ENCODE measurements around the gene GFM2. TPM values are rescaled to one million over a fixed set of nuclear protein-coding genes. Genes with fewer than 3 reads are reported as not detected.

Gene GFM2
- polyA plus RNA-seq, 1 experiment: 19.3 TPM

- ChIA-PET CTCF (no interaction called here), POLR2A (interaction anchor here (0.6 kb wide), 1 partner anchor 1609 kb away, joined by 10 read pairs; no protein-coding TSS in a partner anchor)
- no peak for DNase-seq (ENCODE audit: low read depth)
- no peak overlapping the region for H3K4me3 ChIP-seq (ENCODE audit: low read depth, low read length)
- H3K36me3 ChIP-seq (ENCODE audit: control insufficient read depth, insufficient read depth, low read length): peaks cover 1% of the 10 kb centered on the region; the same call in 1 of the 2 replicates
- no peaks in the 10 kb centered on the region for H3K27me3 ChIP-seq (ENCODE audit: control insufficient read depth, insufficient read depth, low read length)
- TF ChIP-seq, protein P1, sequence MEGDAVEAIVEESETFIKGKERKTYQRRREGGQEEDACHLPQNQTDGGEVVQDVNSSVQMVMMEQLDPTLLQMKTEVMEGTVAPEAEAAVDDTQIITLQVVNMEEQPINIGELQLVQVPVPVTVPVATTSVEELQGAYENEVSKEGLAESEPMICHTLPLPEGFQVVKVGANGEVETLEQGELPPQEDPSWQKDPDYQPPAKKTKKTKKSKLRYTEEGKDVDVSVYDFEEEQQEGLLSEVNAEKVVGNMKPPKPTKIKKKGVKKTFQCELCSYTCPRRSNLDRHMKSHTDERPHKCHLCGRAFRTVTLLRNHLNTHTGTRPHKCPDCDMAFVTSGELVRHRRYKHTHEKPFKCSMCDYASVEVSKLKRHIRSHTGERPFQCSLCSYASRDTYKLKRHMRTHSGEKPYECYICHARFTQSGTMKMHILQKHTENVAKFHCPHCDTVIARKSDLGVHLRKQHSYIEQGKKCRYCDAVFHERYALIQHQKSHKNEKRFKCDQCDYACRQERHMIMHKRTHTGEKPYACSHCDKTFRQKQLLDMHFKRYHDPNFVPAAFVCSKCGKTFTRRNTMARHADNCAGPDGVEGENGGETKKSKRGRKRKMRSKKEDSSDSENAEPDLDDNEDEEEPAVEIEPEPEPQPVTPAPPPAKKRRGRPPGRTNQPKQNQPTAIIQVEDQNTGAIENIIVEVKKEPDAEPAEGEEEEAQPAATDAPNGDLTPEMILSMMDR (IDR thresholded peaks at IDR 0.05; ENCODE audit: insufficient read depth, low read depth, low read length): no peak
These were observed 5.4 kb upstream of the GFM2 start for GRCh38 chr5:74772359-74772758.

- TF ChIP-seq, protein P1 (IDR thresholded peaks at IDR 0.05; ENCODE audit: insufficient read depth, low read depth, low read length): no peak
- DNase-seq (ENCODE audit: low read depth): no peak
- ChIA-PET CTCF (interaction anchor here (1.0 kb wide), 1 partner anchor 34 kb away, joined by 6 read pairs; no protein-coding TSS in a partner anchor), POLR2A (no interaction called here)
- no peaks in the 10 kb centered on the region for H3K27me3 ChIP-seq (ENCODE audit: control insufficient read depth, insufficient read depth, low read length)
- H3K4me3 ChIP-seq (ENCODE audit: low read depth, low read length): peak overlapping the region; percentile 95
- H3K36me3 ChIP-seq (ENCODE audit: control insufficient read depth, insufficient read depth, low read length): no peaks in the 10 kb centered on the region
These were observed 629 bp upstream of the GFM2 start for GRCh38 chr5:74767579-74767913.

- Histone ChIP-seq H3K4me3 (ENCODE audit: low read depth, low read length) (peak overlapping the region; percentile 95), H3K36me3 (ENCODE audit: control insufficient read depth, insufficient read depth, low read length) (no peaks in the 10 kb centered on the region), H3K27me3 (ENCODE audit: control insufficient read depth, insufficient read depth, low read length) (no peaks in the 10 kb centered on the region)
- ChIA-PET CTCF (interaction anchor here (0.9 to 1.3 kb wide), 7 partner anchors 27 to 152 kb away, joined by 3 to 6 read pairs (median 4); no protein-coding TSS in a partner anchor), POLR2A (interaction anchor here (0.6 kb wide), 1 partner anchor 49 kb away, joined by 3 read pairs; no protein-coding TSS in a partner anchor)
- TF ChIP-seq, protein P1 (IDR thresholded peaks at IDR 0.05; ENCODE audit: insufficient read depth, low read depth, low read length): peak; percentile 27
- no peak for DNase-seq (ENCODE audit: low read depth)
These were observed 484 bp downstream of the GFM2 start for GRCh38 chr5:74766418-74766848.

DNA sequence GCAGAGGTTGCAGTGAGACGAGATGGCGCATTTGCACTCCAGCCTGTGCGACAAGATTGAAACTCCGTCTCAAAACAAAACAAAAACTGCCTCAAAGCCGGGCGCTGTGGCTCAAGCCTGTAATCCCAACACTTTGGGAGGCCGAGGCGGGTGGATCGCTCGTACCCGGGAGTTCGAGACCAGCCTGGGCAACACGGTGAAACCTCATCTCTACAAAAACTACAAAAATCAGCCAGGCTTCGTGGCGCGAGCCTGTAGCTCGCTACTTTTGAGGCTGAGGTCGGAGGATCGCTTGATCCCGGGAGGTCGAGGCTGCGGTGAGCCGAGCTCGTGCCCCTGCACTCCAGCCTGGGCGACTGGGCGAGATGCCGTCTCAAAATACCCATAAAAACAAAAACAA is 988 bp downstream of the GFM2 start:
- TF ChIP-seq, protein P1 (IDR thresholded peaks at IDR 0.05; ENCODE audit: insufficient read depth, low read depth, low read length): no peak
- Histone ChIP-seq H3K36me3 (ENCODE audit: control insufficient read depth, insufficient read depth, low read length) (no peaks in the 10 kb centered on the region), H3K4me3 (ENCODE audit: low read depth, low read length) (peak overlapping the region; percentile 95), H3K27me3 (ENCODE audit: control insufficient read depth, insufficient read depth, low read length) (no peaks in the 10 kb centered on the region)
- DNase-seq (ENCODE audit: low read depth): no peak
- POLR2A ChIA-PET: no interaction called here
- CTCF ChIA-PET: interaction anchor here (1.1 to 1.3 kb wide), 5 partner anchors 26 to 150 kb away, joined by 3 to 4 read pairs (median 3); no protein-coding TSS in a partner anchor

DNA sequence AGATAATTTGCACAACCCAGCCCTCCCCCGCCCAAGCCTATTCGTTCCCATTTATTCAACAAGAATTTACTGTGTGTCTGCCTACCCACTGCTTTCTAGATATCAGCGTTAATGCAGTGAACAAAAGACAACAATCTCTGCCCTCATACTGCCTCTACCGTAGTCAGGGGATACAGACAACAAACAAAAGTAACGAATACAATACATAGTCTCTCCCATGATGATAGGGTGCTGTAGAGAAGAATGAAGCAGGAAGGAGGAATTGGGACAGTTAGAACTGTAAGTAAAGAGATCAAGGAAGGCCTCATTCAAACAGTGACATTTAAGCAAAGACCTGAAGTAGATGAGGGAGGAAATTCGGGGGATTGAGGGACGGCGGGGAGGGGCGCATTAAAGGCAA is 1.7 kb downstream of the GFM2 start:
- POLR2A ChIA-PET: no interaction called here
- no peak overlapping the region for H3K4me3 ChIP-seq (ENCODE audit: low read depth, low read length)
- CTCF ChIA-PET: interaction anchor here (1.1 kb wide), 1 partner anchor 26 kb away, joined by 3 read pairs; no protein-coding TSS in a partner anchor

More for the DNA sequence above, 1.7 kb downstream of the GFM2 start:
- Histone ChIP-seq H3K27me3 (ENCODE audit: control insufficient read depth, insufficient read depth, low read length) (no peaks in the 10 kb centered on the region), H3K36me3 (ENCODE audit: control insufficient read depth, insufficient read depth, low read length) (no peaks in the 10 kb centered on the region)
- no peak for DNase-seq (ENCODE audit: low read depth)
- TF ChIP-seq, protein P1 (IDR thresholded peaks at IDR 0.05; ENCODE audit: insufficient read depth, low read depth, low read length): no peak
